HG02884 (cell line): ENCODE data around the gene POLR1B.
"Not testable (repeated sequence)": the region's sequence is repeated elsewhere in the genome, so short reads cannot be mapped to it uniquely, and the experiment has no call there.

ENCODE experiments used
- ATAC-seq: cut with Tn5 transposase; IDR thresholded peaks from one replicate; pipeline ENCODE4 v1.9.1; 2021; ENCODE audit warnings: mild to moderate bottlenecking, moderate library complexity; ENCODE audit not compliant: unreplicated experiment

POLR1B gene

GRCh38 chr2:112600634-112601033 is 58.4 kb downstream of the POLR1B start:
- ATAC-seq, result no peak

GRCh38 chr2:112601754-112602153 is 59.5 kb downstream of the POLR1B start:
- no peak for ATAC-seq

DNA sequence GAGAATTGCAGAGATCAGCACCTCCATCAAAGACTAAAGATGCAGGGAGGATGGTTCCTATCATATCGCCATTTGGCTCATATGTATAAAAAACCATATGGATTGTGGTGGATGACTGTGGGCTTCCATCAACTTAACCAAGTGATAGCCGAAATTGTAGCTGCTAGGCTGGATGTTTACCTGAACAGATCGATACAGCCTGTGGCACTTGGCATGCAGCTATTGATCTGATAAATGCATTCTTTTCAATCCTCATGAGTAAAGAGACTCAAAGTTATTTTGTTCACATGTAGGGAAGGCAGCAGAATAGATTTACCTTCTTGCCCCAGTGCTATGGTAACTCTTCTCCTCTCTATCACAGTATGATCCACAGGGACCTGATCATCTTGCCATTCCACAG is 60.7 kb downstream of the POLR1B start:
- no peak for ATAC-seq

- no peak for ATAC-seq
Observed at GRCh38 chr2:112603731-112604130, 61.5 kb downstream of the POLR1B start.

- ATAC-seq, result no peak
Observed at GRCh38 chr2:112604952-112605351, 62.7 kb downstream of the POLR1B start.

GRCh38 chr2:112605926-112606325 is 63.7 kb downstream of the POLR1B start:
- ATAC-seq, result no peak

GRCh38 chr2:112606547-112606946 is 64.3 kb downstream of the POLR1B start:
- ATAC-seq, result no peak

GRCh38 chr2:112607680-112608438 is 65.6 kb downstream of the POLR1B start:
- ATAC-seq, result no peak

GRCh38 chr2:112609320-112609719 is 67.1 kb downstream of the POLR1B start:
- not testable (repeated sequence) for ATAC-seq

- not testable (repeated sequence) for ATAC-seq
Observed at GRCh38 chr2:112612283-112612682, 70.0 kb downstream of the POLR1B start.

DNA sequence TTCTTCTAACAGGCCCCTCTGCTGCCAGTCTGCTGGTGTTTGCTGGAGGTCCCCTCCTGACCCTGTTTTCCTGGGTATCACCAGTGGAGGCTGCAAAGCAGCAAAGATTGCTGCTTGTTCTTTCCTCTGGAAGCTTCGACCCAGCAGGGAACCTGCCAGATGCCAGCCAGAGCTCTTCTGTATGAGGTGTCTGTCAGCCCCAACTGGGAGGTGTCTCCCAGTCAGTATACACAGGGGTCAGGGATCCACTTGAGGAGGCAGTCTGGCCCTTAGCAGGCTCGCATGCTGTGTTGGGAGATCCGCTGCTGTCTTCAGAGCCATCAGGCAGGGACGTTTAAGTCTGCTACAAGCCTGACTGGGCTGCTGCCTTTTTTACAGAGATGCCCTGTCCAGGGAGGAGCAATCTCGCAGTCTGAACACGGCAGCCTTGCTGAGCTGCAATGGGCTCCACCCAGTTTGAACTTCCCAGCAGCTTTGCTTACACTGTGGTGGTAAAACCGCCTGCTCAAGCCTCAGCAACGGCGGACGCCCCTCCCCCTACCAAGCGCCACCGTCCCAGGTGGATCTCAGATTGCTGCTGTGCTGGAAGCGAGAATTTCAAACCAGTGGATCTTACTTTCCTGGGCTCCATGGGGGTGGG is 72.1 kb downstream of the POLR1B start:
- ATAC-seq, result no peak

- ATAC-seq, result no peak
Observed at GRCh38 chr2:112615051-112615450, 72.8 kb downstream of the POLR1B start.

- not testable (repeated sequence) for ATAC-seq
Observed at GRCh38 chr2:112615798-112616197, 73.5 kb downstream of the POLR1B start.

DNA sequence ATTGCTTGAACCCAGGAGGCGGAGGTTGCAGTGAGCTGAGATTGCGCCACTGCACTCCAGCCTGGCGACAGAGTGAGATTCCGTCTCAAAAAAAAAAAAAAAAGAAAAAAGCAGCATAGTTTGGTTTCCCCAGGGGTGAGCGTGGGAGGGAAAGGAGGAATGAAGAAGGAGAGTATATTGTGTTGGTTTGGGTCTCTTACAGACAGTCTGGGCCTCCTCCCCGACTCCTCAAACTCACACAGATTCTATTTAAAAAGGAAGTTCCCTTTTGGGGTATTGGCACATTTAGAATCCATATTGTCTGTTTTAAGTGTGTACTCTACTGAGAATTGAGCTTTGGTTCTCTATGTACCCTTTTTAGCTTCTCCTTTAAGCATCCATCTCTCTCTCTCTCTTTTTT is 76.1 kb downstream of the POLR1B start:
- ATAC-seq, result no peak

DNA sequence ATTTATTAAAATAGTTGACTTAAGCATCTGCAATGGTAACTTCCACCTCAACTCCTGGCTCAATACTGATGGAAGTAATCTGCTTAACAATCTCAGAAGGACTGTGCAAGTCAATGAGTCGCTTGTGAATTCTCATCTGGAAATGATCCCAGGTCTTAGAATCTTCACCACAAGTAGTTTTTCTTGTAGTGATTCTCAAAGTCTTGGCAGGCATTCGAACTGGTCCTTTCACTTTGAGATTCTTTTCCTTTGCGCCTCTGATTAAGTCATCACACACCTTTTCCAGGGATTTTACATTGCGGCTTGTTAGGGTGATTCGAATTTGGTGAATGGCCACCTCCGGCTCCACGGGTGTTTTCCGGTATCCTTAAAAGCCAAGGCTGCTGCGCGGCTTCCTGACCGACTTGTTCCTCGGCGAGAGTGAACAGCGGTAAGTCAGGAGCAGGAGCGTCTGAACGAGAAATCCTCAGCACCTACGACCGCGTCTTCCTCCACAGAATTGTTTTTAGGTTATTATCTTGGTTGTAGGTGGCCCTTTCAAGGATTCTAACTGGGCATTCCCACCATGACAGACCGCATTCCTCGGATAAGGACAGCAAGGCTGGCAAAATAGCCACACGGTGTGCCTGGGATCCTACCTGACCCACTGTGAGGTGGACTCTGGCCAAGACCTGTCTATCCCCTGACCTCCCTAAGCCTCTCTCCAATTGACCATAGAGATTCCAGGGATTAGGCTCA is 79.7 kb downstream of the POLR1B start:
- no peak for ATAC-seq

DNA sequence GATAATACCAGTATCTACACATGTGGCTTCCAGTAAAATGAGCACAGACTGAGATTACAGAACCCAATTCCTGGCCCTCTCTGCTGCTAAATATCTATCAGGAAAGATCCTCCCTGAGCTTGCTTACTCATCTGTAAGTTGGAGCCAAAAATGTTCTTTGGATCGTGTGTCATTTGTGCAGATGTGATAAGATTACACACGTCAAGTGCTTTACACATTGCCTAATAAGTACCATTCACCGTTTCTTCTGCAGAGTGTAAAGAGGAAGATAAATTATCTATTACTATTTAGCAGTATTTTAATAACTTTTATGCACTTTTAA is 80.2 kb downstream of the POLR1B start:
- no peak for ATAC-seq

DNA sequence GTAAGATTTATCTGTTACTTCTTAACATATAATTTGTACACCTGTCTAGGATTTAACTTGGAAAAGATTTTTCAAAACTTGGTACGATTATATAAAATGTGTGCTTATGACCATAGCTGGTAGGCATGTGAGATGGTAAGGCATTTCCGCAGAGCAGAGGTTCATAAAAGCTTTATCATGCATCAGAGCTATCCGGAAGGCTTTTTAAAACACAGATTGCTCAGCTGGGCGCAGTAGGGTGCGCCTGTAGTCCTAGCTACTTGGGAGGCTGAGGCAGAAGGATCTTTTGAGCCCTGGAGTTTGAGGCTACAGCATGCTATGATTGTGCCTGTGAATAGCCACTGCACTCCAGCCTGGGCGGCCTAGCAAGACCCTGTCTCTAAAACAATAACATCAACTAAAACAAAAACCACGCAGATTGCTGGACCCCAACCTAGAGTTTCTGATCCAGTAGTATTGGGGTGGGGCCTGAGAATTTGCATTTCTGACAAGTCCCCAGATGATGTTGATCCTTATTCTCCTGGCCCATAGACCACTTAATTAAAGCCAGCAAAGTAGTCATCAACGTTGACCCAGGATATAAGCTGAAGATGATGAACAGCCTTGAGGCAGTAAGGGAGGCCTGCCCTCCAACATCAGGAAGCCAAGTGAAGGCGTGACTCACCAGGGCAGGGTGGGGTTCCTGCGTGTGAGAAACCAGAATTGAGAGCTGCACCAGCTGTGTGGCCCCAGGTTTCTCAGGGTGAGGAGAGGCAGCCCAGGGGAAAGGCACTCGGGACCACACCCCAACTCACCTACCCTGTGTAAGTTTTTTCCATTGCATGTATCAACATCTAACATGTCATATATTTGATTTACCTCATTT is 81.9 kb downstream of the POLR1B start:
- peak; percentile 79 for ATAC-seq

DNA sequence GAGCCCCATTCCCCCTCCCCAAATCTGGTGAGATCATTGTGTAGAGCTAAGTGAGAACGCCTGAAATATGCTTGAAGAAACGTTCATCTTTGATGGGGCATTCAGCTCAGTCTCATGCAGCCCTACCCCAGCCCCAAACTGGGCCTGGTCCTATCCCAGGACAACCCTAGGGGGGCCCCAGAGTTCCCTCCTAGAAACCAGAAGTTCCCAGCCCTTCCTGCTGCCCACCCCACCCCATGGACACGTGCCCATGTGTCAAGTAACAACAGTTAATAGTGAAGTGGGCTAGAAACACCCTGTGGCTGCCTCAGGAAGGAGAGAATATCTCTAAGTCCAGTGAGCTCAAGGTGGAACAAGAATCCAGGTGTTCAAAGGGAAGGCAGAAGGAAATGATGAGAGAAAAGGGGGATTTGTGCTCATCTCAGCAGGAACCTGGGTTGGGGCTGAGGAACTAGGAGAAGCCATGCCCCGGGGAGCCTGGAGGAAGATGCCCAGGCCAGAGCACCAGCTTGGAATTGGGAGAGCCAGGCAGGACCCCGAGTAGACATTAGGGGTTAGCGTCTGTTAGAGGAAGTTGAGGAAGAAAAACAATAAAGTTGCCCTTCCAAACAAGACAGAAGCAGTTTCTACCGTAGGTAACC is 83.3 kb downstream of the POLR1B start:
- no peak for ATAC-seq

- ATAC-seq, result no peak
Observed at GRCh38 chr2:112626604-112627059, 84.4 kb downstream of the POLR1B start.
